Neural progenitor cell (in vitro differentiated cells): Measurements from ENCODE around the gene NCAPD3. TPM values are rescaled to one million over a fixed set of nuclear protein-coding genes. Genes with fewer than 3 reads are reported as not detected.

Experiments
- DNase-seq: peaks from one replicate; pipeline ENCODE4 v3.0.0-alpha.2; 2016; ENCODE audit warnings: low spot score
- H2AFZ ChIP-seq: fragments of 200-600 bp; sonication (generic); replicated peaks from 2 replicates; pipeline ENCODE4 v1.6.1; 2016; ENCODE audit warnings: antibody characterized with exemption
- H3F3A ChIP-seq: fragments of 200-600 bp; sonication (generic); 2 replicates; pipeline ENCODE4 v1.6.1; 2016; ENCODE audit warnings: antibody characterized with exemption, low read depth
- H3K27ac ChIP-seq: fragments of 200-600 bp; sonication (generic); 2 replicates; pipeline ENCODE4 v1.5.1; 2016; ENCODE audit warnings: mild to moderate bottlenecking
- H3K27me3 ChIP-seq: fragments of 200-600 bp; sonication (generic); 2 replicates; pipeline ENCODE4 v1.6.1; 2016; ENCODE audit warnings: mild to moderate bottlenecking, moderate library complexity
- H3K36me3 ChIP-seq: fragments of 200-600 bp; sonication (generic); 2 replicates; pipeline ENCODE4 v1.5.1; 2016
- H3K4me1 ChIP-seq: fragments of 200-600 bp; sonication (generic); 2 replicates; pipeline ENCODE4 v1.6.1; 2016; ENCODE audit warnings: mixed run types
- H3K4me2 ChIP-seq: fragments of 200-600 bp; sonication (generic); 2 replicates; pipeline ENCODE4 v1.6.1; 2016
- H3K4me3 ChIP-seq: fragments of 200-600 bp; sonication (generic); 2 replicates; pipeline ENCODE4 v1.5.1; 2016
- H3K79me2 ChIP-seq: fragments of 200-600 bp; sonication (generic); 2 replicates; pipeline ENCODE4 v1.6.1; 2016; ENCODE audit warnings: low read depth
- H3K9ac ChIP-seq: fragments of 200-600 bp; sonication (generic); 2 replicates; pipeline ENCODE4 v1.6.1; 2016
- H3K9me3 ChIP-seq: fragments of 200-600 bp; sonication (generic); 2 replicates; pipeline ENCODE4 v1.5.1; 2016; ENCODE audit warnings: low read depth
- H4K20me1 ChIP-seq: fragments of 200-600 bp; sonication (generic); 2 replicates; pipeline ENCODE4 v1.6.1; 2016; ENCODE audit warnings: low read depth
- H3K27ac Mint-ChIP-seq: 3 replicates; pipeline ENCODE4 v1.8.0; 2021; ENCODE audit warnings: mixed read lengths
- H3K27me3 Mint-ChIP-seq: 2 replicates; pipeline ENCODE4 v1.8.0; 2022; ENCODE audit warnings: low read depth, mild to moderate bottlenecking, inconsistent platforms, moderate library complexity, mixed read lengths; ENCODE audit not compliant: insufficient read depth
- H3K36me3 Mint-ChIP-seq: 3 replicates; pipeline ENCODE4 v1.8.0; 2021; ENCODE audit warnings: mixed read lengths
- H3K4me1 Mint-ChIP-seq: 3 replicates; pipeline ENCODE4 v1.8.0; 2021; ENCODE audit warnings: mixed read lengths
- H3K4me3 Mint-ChIP-seq: 3 replicates; pipeline ENCODE4 v1.8.0; 2021; ENCODE audit warnings: mild to moderate bottlenecking, moderate library complexity, mixed read lengths
- H3K9me3 Mint-ChIP-seq: 3 replicates; pipeline ENCODE4 v1.8.0; 2020; ENCODE audit warnings: mixed read lengths
- CTCF ChIP-seq: fragments of 200-600 bp; sonication (generic); IDR thresholded peaks from 2 replicates; pipeline ENCODE4 v1.5.1; 2017; ENCODE audit warnings: antibody characterized with exemption, mild to moderate bottlenecking
- EZH2 ChIP-seq: fragments of 200-600 bp; sonication (generic); IDR thresholded peaks from 2 replicates; pipeline ENCODE4 v1.6.1; 2017; ENCODE audit warnings: antibody characterized with exemption, mild to moderate bottlenecking, moderate library complexity
- EZH2phosphoT487 ChIP-seq: fragments of 200-600 bp; sonication (generic); IDR thresholded peaks from 2 replicates; pipeline ENCODE4 v1.6.1; 2017; ENCODE audit warnings: antibody characterized with exemption
- total RNA-seq: library from RNA; depleted of rRNA; stranded (reverse); fragments of >200 nt; gene quantifications from 2 replicates; pipeline ENCODE4 v1.2.3, GENCODE V29; 2015; ENCODE audit warnings: low replicate concordance

NCAPD3 gene
- total RNA-seq, 1 donor from 2014 or later, result 41.0 TPM

- Mint-ChIP-seq H3K4me3 (no peak overlapping the region), H3K27me3 (no peaks in the 10 kb centered on the region), H3K36me3 (peaks cover 30% of the 10 kb centered on the region), H3K4me1 (peaks cover 2% of the 10 kb centered on the region), H3K9me3 (no peaks in the 10 kb centered on the region), H3K27ac (no peak overlapping the region)
- TF ChIP-seq EZH2phosphoT487 (no peak), CTCF (no peak), EZH2 (no peak)
- H3K4me1 ChIP-seq, result no peaks in the 10 kb centered on the region
- no peak overlapping the region for H3K27ac ChIP-seq
- H4K20me1 ChIP-seq, result no peaks in the 10 kb centered on the region
- H3K4me2 ChIP-seq, result no peak overlapping the region
- H3F3A ChIP-seq, result no peaks in the 10 kb centered on the region
- peaks cover 1% of the 10 kb centered on the region for H3K79me2 ChIP-seq
- H2AFZ ChIP-seq, result no peak overlapping the region
- no peak overlapping the region for H3K4me3 ChIP-seq
- H3K9ac ChIP-seq, result no peak overlapping the region
- no peak for DNase-seq
- no peaks in the 10 kb centered on the region for H3K9me3 ChIP-seq
- H3K27me3 ChIP-seq, result no peaks in the 10 kb centered on the region
- no peaks in the 10 kb centered on the region for H3K36me3 ChIP-seq
Measured at GRCh38 chr11:134246678-134247077, 22.9 kb upstream of the NCAPD3 start.

GRCh38 chr11:134246100-134246499, 22.3 kb upstream of the NCAPD3 start:
- Histone ChIP-seq H3K4me1 (no peaks in the 10 kb centered on the region), H3K36me3 (no peaks in the 10 kb centered on the region), H2AFZ (no peak overlapping the region), H3K27me3 (no peaks in the 10 kb centered on the region), H3K27ac (no peak overlapping the region), H3K9me3 (no peaks in the 10 kb centered on the region), H3K4me2 (no peak overlapping the region), H3K4me3 (no peak overlapping the region), H3K79me2 (no peaks in the 10 kb centered on the region), H3F3A (no peaks in the 10 kb centered on the region), H3K9ac (no peak overlapping the region), H4K20me1 (no peaks in the 10 kb centered on the region)
- TF ChIP-seq EZH2 (no peak), CTCF (no peak), EZH2phosphoT487 (no peak)
- no peaks in the 10 kb centered on the region for H3K4me1 Mint-ChIP-seq
- peaks cover 28% of the 10 kb centered on the region for H3K36me3 Mint-ChIP-seq
- H3K27me3 Mint-ChIP-seq, result no peaks in the 10 kb centered on the region
- no peaks in the 10 kb centered on the region for H3K9me3 Mint-ChIP-seq
- no peak overlapping the region for H3K4me3 Mint-ChIP-seq
- no peak overlapping the region for H3K27ac Mint-ChIP-seq
- DNase-seq, result no peak

- TF ChIP-seq EZH2, result no peak
- no peak for TF ChIP-seq CTCF
- TF ChIP-seq EZH2phosphoT487, result no peak
- Histone ChIP-seq H3K4me3 (no peak overlapping the region), H3K4me2 (no peak overlapping the region), H4K20me1 (no peaks in the 10 kb centered on the region), H3K4me1 (no peaks in the 10 kb centered on the region), H3K27me3 (no peaks in the 10 kb centered on the region), H3K36me3 (no peaks in the 10 kb centered on the region), H3F3A (no peaks in the 10 kb centered on the region), H3K9ac (no peak overlapping the region), H3K9me3 (no peaks in the 10 kb centered on the region), H3K79me2 (no peaks in the 10 kb centered on the region), H2AFZ (no peak overlapping the region), H3K27ac (no peak overlapping the region)
- Mint-ChIP-seq H3K4me1 (no peaks in the 10 kb centered on the region), H3K4me3 (no peak overlapping the region), H3K27ac (no peak overlapping the region), H3K27me3 (no peaks in the 10 kb centered on the region), H3K9me3 (no peaks in the 10 kb centered on the region), H3K36me3 (peaks cover 27% of the 10 kb centered on the region)
- no peak for DNase-seq
Measured at GRCh38 chr11:134245434-134245833, 21.7 kb upstream of the NCAPD3 start.
